ENCODE measurements around the gene IL17RB. TPM values are rescaled to one million over a fixed set of nuclear protein-coding genes. Genes with fewer than 3 reads are reported as not detected.

IL17RB gene
- polyA plus RNA-seq, 2 of the 4 experiments (the other 2 are of a cell fraction), result 1.9 to 2.2 TPM

DNA sequence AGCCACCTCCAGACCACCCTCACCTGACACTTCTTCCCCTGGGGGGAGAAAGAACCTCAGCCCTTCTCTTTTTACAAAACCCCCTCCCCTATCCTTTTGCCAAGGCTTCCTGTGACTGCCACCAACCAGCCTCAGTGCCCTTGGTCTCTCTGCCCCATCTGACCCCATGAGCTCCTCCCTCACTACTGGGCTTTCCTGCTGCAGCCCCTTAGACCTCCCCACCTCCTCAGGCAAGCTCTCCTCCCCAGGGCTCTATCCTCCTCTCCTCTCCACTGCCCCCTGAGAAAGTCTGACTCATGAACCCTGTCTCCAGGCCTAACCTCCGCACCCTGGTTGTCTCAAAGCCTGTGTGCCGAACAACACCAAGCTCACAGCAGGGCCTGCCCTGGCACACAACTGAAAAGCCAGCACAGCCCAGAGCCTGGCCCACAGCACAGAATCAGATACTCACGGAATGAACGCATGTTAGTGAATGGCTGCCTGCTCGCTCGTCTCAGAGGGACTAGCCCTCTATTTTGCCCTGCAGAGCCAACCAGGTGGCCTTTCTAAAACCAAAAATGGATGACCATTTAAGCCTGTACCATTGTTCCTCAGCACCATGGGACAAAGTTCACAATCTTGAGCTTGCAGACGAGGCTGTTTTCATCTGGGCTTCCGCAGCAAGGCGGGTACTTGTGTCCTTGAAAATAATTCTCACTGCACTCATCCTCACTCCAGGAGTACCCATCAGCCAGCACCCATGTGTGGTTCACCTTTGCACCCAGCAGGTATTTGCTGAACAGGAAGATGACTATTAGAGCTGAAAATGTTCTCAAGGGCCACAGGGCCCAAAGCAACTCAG is 1.9 kb upstream of the IL17RB start:
- TF ChIP-seq FOSL2 (IDR thresholded peaks at IDR 0.05), result no peak
- no peak for TF ChIP-seq FOSL2 (CRISPR knock-in tag; IDR thresholded peaks at IDR 0.05)
- TF ChIP-seq MAZ (IDR thresholded peaks at IDR 0.05; ENCODE audit: borderline replicate concordance, low read depth, low read length), result no peak
- no peak for TF ChIP-seq CHD4 (IDR thresholded peaks at IDR 0.05; ENCODE audit: borderline replicate concordance)
- TF ChIP-seq TP53 (CRISPR knock-in tag; IDR thresholded peaks at IDR 0.05), result no peak
- TF ChIP-seq FOSB (CRISPR knock-in tag; IDR thresholded peaks at IDR 0.05), result no peak
- Histone ChIP-seq H3K4me2 (peak overlapping the region; percentile 82; the same call in 2 of the 3 replicates), H3K4me3 (no peak overlapping the region), H3K4me1 (peaks cover 22% of the 10 kb centered on the region), H3K27ac (no peak overlapping the region), H3K9me3 (no peaks in the 10 kb centered on the region)
- POLR2A ChIA-PET, result no interaction called here
- DNase-seq (ENCODE audit: low read depth in 1 of 2, low spot score in 1 of 2) (no peak), ATAC-seq (no peak), FAIRE-seq (no peak)
- CTCF ChIA-PET, result interaction anchor here (0.6 to 1.3 kb wide), 4 partner anchors 19 to 729 kb away, joined by 3 to 4 read pairs (median 3); no protein-coding TSS in a partner anchor
- WGBS (ENCODE audit: missing lambda C conversion rate), result 95% methylated on average over 9 of the region's 9 CpGs

- Histone ChIP-seq H3K9me3 (no peaks in the 10 kb centered on the region), H3K4me1 (peaks cover 22% of the 10 kb centered on the region), H3K4me3 (peak overlapping the region; percentile 67), H3K27ac (peak overlapping the region; percentile 78 to 95), H3K4me2 (peak overlapping the region; percentile 82)
- ATAC-seq (peak; percentile 64 to 73), DNase-seq (ENCODE audit: low read depth in 1 of 2, low spot score in 1 of 2) (peak; percentile 60 to 62), FAIRE-seq (no peak)
- POLR2A ChIA-PET, result interaction anchor here (0.6 kb wide), 1 partner anchor 8 kb away, joined by 3 read pairs; no protein-coding TSS in a partner anchor
- CTCF ChIA-PET, result interaction anchor here (0.6 to 1.3 kb wide), 6 partner anchors 12 to 730 kb away, joined by 3 to 4 read pairs (median 3); no protein-coding TSS in a partner anchor
- TF ChIP-seq CTCF (IDR thresholded peaks at IDR 0.05) (peak; percentile 33), KDM1A (IDR thresholded peaks at IDR 0.05; ENCODE audit: low read depth) (no peak), MAZ (IDR thresholded peaks at IDR 0.05; ENCODE audit: borderline replicate concordance, low read depth, low read length) (no peak)
- WGBS (ENCODE audit: missing lambda C conversion rate), result 29% methylated on average over 15 of the region's 25 CpGs
These were observed 1.1 kb upstream of the IL17RB start for GRCh38 chr3:53845103-53845880.

- H3K27ac ChIP-seq, result peak overlapping the region; percentile 78 to 95
- ChIA-PET POLR2A (no interaction called here), CTCF (interaction anchor here (0.6 to 1.1 kb wide), 3 partner anchors 11 to 112 kb away, joined by 3 to 4 read pairs (median 3); no protein-coding TSS in a partner anchor)
- DNase-seq (ENCODE audit: low read depth in 1 of 2, low spot score in 1 of 2), result no peak
- no peak; a peak in 2 of 6 replicates for ATAC-seq
- peak overlapping the region; percentile 67 for H3K4me3 ChIP-seq
- no peaks in the 10 kb centered on the region for H3K9me3 ChIP-seq
- H3K4me2 ChIP-seq, result peak overlapping the region; percentile 82
- no peak for FAIRE-seq
- WGBS (ENCODE audit: missing lambda C conversion rate), result no CpG with 5 or more reads among the region's 34 CpGs
- peaks cover 22% of the 10 kb centered on the region for H3K4me1 ChIP-seq
- TF ChIP-seq E2F6 (IDR thresholded peaks at IDR 0.05; ENCODE audit: borderline replicate concordance, low read depth) (no peak), POLR2A (IDR thresholded peaks at IDR 0.05; ENCODE audit: low read length) (no peak), ESRRA (IDR thresholded peaks at IDR 0.05; ENCODE audit: borderline replicate concordance, low read length) (no peak), GATA3 (IDR thresholded peaks at IDR 0.05; ENCODE audit: borderline replicate concordance) (no peak), HOXB13 (CRISPR knock-in tag; IDR thresholded peaks at IDR 0.05; ENCODE audit: low read depth) (no peak), NFE2L2 (conservative IDR thresholded peaks at IDR 0.05; ENCODE audit: low read length) (no peak), TFCP2L1 (CRISPR knock-in tag; IDR thresholded peaks at IDR 0.05) (no peak), FOSL2 (IDR thresholded peaks at IDR 0.05) (no peak), FOSL2 (CRISPR knock-in tag; IDR thresholded peaks at IDR 0.05) (no peak), RARB (CRISPR knock-in tag; IDR thresholded peaks at IDR 0.05) (no peak), MAX (IDR thresholded peaks at IDR 0.05) (no peak), HOXB5 (CRISPR knock-in tag; IDR thresholded peaks at IDR 0.05) (no peak), MAFK (IDR thresholded peaks at IDR 0.05; ENCODE audit: partially characterized antibody) (no peak), ZC3H11A (IDR thresholded peaks at IDR 0.05) (no peak), PHF8 (IDR thresholded peaks at IDR 0.05; ENCODE audit: borderline replicate concordance, low read depth) (no peak)
- TF ChIP-seq, protein P1, sequence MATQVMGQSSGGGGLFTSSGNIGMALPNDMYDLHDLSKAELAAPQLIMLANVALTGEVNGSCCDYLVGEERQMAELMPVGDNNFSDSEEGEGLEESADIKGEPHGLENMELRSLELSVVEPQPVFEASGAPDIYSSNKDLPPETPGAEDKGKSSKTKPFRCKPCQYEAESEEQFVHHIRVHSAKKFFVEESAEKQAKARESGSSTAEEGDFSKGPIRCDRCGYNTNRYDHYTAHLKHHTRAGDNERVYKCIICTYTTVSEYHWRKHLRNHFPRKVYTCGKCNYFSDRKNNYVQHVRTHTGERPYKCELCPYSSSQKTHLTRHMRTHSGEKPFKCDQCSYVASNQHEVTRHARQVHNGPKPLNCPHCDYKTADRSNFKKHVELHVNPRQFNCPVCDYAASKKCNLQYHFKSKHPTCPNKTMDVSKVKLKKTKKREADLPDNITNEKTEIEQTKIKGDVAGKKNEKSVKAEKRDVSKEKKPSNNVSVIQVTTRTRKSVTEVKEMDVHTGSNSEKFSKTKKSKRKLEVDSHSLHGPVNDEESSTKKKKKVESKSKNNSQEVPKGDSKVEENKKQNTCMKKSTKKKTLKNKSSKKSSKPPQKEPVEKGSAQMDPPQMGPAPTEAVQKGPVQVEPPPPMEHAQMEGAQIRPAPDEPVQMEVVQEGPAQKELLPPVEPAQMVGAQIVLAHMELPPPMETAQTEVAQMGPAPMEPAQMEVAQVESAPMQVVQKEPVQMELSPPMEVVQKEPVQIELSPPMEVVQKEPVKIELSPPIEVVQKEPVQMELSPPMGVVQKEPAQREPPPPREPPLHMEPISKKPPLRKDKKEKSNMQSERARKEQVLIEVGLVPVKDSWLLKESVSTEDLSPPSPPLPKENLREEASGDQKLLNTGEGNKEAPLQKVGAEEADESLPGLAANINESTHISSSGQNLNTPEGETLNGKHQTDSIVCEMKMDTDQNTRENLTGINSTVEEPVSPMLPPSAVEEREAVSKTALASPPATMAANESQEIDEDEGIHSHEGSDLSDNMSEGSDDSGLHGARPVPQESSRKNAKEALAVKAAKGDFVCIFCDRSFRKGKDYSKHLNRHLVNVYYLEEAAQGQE (IDR thresholded peaks at IDR 0.05), result no peak
These were observed 561 bp upstream of the IL17RB start for GRCh38 chr3:53845881-53846133.
